Keratinocyte (primary cell): Measurements from ENCODE around the gene ACP6. TPM values are rescaled to one million over a fixed set of nuclear protein-coding genes. Genes with fewer than 3 reads are reported as not detected.

Experiments
- DNase-seq: peaks from one replicate; pipeline ENCODE4 v3.0.0-alpha.2; 2011; ENCODE audit warnings: low read depth, missing footprints, low spot score
- FAIRE-seq: peaks from 2 replicates; lab custom pipeline; 2011; peaks lifted over from hg19 to GRCh38; lab: Jason Lieb, UNC
- H2AFZ ChIP-seq: 2 replicates; pipeline ENCODE4 v1.6.0; 2012; ENCODE audit warnings: low read length, control low read depth, inconsistent platforms; ENCODE audit not compliant: control insufficient read depth
- H3K27ac ChIP-seq: 2 replicates; pipeline ENCODE4 v1.5.1; 2011; ENCODE audit warnings: low read length; ENCODE audit not compliant: control insufficient read depth, insufficient read depth
- H3K27me3 ChIP-seq: 3 replicates; pipeline ENCODE4 v1.6.0; 2011; ENCODE audit warnings: low read length; ENCODE audit not compliant: control insufficient read depth, insufficient read depth; ENCODE audit errors: extremely low read depth
- H3K36me3 ChIP-seq, 2 experiments: 2 replicates in 1 of 2; 3 replicates in 1 of 2; pipeline ENCODE4 v1.5.1; 2011; ENCODE audit warnings: low read length in 2 of 2, mild to moderate bottlenecking in 1 of 2; ENCODE audit not compliant: control insufficient read depth in 2 of 2, insufficient read depth in 2 of 2; ENCODE audit errors: extremely low read depth in 1 of 2
- H3K4me1 ChIP-seq: 3 replicates; pipeline ENCODE4 v1.5.1; 2011; ENCODE audit warnings: low read length; ENCODE audit not compliant: control insufficient read depth, insufficient read depth; ENCODE audit errors: extremely low read depth
- H3K4me2 ChIP-seq: 3 replicates; pipeline ENCODE4 v1.6.0; 2011; ENCODE audit warnings: low read depth, low read length; ENCODE audit not compliant: control insufficient read depth, insufficient read depth; ENCODE audit errors: extremely low read depth
- H3K4me3 ChIP-seq, 3 experiments: fragments of 200-600 bp in 1 of 3; sonication (generic) in 1 of 3; 2 replicates in 2 of 3; 3 replicates in 1 of 3; pipeline ENCODE4 v1.5.1; 2011 to 2016; ENCODE audit warnings: low read length in 3 of 3, mild to moderate bottlenecking in 3 of 3, control low read depth in 2 of 3, inconsistent platforms in 1 of 3, low read depth in 1 of 3, mixed read lengths in 1 of 3, mixed run types in 1 of 3, moderate library complexity in 1 of 3; ENCODE audit not compliant: control insufficient read depth in 2 of 3, insufficient read depth in 2 of 3; ENCODE audit errors: extremely low read depth in 1 of 3
- H3K79me2 ChIP-seq: 2 replicates; pipeline ENCODE4 v1.6.0; 2012; ENCODE audit warnings: low read length; ENCODE audit not compliant: control insufficient read depth, insufficient read depth
- H3K9ac ChIP-seq: 3 replicates; pipeline ENCODE4 v1.6.0; 2011; ENCODE audit warnings: low read length; ENCODE audit not compliant: control insufficient read depth, insufficient read depth; ENCODE audit errors: extremely low read depth
- H3K9me1 ChIP-seq: 3 replicates; pipeline ENCODE4 v1.6.0; 2011; ENCODE audit warnings: low read length; ENCODE audit not compliant: control insufficient read depth, insufficient read depth; ENCODE audit errors: extremely low read depth
- H3K9me3 ChIP-seq: 2 replicates; pipeline ENCODE4 v1.5.1; 2012; ENCODE audit warnings: low read depth, low read length; ENCODE audit not compliant: control insufficient read depth
- H4K20me1 ChIP-seq: 3 replicates; pipeline ENCODE4 v1.6.0; 2011; ENCODE audit warnings: low read length; ENCODE audit not compliant: control insufficient read depth, insufficient read depth; ENCODE audit errors: extremely low read depth
- CTCF ChIP-seq, 3 experiments: IDR thresholded peaks in 1 of 3; conservative IDR thresholded peaks in 1 of 3; optimal IDR thresholded peaks in 1 of 3; 2 replicates in 2 of 3; 3 replicates in 1 of 3; pipeline versions ENCODE3 to v1.5.1; 2011; ENCODE audit warnings: low read length in 3 of 3, mild to moderate bottlenecking in 3 of 3, moderate library complexity in 2 of 3, control low read depth in 1 of 3, inconsistent platforms in 1 of 3; ENCODE audit not compliant: insufficient read depth in 2 of 3; ENCODE audit errors: extremely low read depth in 1 of 3
- EZH2 ChIP-seq: IDR thresholded peaks from one replicate; pipeline ENCODE4 v1.6.1; 2012; ENCODE audit warnings: inconsistent platforms, mild to moderate bottlenecking, low read length, moderate library complexity
- dilution Hi-C: fragments of 300-500 bp; cut with MboI; formaldehyde crosslinking; loops from one replicate; pipeline ENCODE4 v1.7.0; 2020; ENCODE audit warnings: low sequenced_read_pairs; ENCODE audit not compliant: extremely low pct_ligation_motif_present
- polyA plus RNA-seq, 5 experiments: library from polyadenylated mRNA; depleted of rRNA in 3 of 5; stranded (reverse) in 3 of 5; stranded (forward) in 1 of 5; unstranded in 1 of 5; fragments of >200 nt; gene quantifications; 1 replicate in 1 of 5; 2 replicates in 3 of 5; 3 replicates in 1 of 5; pipeline versions ENCODE4 v1.2.1 to v1.2.3, GENCODE V29; 2011 to 2012; ENCODE audit warnings: missing spikeins in 2 of 5, low read depth in 1 of 5, low replicate concordance in 1 of 5

Gene ACP6
- polyA plus RNA-seq, 1 donor (not counting 4 experiments of a cell fraction or from before 2014, with no cell fraction given), result 7.4 TPM

GRCh38 chr1:147641695-147642592, 28.4 kb downstream of the ACP6 start:
- Histone ChIP-seq H3K27me3 (no peaks in the 10 kb centered on the region), H3K9ac (no peak overlapping the region), H3K4me1 (no peaks in the 10 kb centered on the region), H3K79me2 (no peaks in the 10 kb centered on the region), H3K9me1 (no peaks in the 10 kb centered on the region), H3K4me2 (no peak overlapping the region), H3K9me3 (no peaks in the 10 kb centered on the region), H4K20me1 (no peaks in the 10 kb centered on the region), H3K27ac (no peak overlapping the region), H3K36me3 (peaks cover 0 to 10% of the 10 kb centered on the region in 2 experiments), H3K4me3 (no peak overlapping the region), H2AFZ (no peak overlapping the region)
- peak; percentile 69 to 82 (median 77) for TF ChIP-seq CTCF (optimal IDR thresholded peaks at IDR 0.05 in 1 of 3, IDR thresholded peaks at IDR 0.05 in 1 of 3, conservative IDR thresholded peaks at IDR 0.05 in 1 of 3; ENCODE audit: extremely low read depth in 1 of 3, insufficient read depth in 2 of 3, low read length in 3 of 3)
- no peak for TF ChIP-seq EZH2
- dilution Hi-C loops, result no loop called here
- peak; percentile 5 for FAIRE-seq
- DNase-seq, result peak; percentile 7

DNA sequence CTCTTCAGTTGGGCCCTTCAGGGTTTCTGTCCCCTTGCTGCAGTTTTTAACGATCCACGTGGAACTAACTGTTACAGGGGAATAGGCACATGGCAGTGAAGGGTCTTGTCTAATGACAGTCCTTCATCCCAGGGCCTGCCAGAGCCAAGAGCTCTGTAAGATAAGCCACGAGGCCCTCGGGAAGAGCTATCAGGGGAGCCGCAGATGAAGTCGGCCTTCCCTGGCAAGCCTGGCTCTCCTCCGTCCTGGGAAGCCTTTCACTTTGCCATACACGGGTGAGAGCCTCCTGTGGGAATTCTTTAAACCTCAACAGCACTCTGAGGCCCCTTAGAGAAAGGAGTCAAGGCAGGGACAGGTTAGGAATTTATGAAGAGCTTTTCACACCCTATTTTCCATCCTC, 29.0 kb downstream of the ACP6 start:
- Histone ChIP-seq H3K9me1 (no peaks in the 10 kb centered on the region), H3K27ac (no peak overlapping the region), H3K9ac (no peak overlapping the region), H3K4me1 (no peaks in the 10 kb centered on the region), H3K27me3 (no peaks in the 10 kb centered on the region), H3K79me2 (no peaks in the 10 kb centered on the region), H3K36me3 (peaks cover 0 to 9% of the 10 kb centered on the region in 2 experiments), H3K4me3 (no peak overlapping the region), H3K9me3 (no peaks in the 10 kb centered on the region), H4K20me1 (no peaks in the 10 kb centered on the region), H2AFZ (no peak overlapping the region), H3K4me2 (peak overlapping the region; percentile 11)
- dilution Hi-C loops, result no loop called here
- DNase-seq (no peak), FAIRE-seq (no peak)
- no peak for TF ChIP-seq EZH2
- TF ChIP-seq CTCF (optimal IDR thresholded peaks at IDR 0.05 in 1 of 3, IDR thresholded peaks at IDR 0.05 in 1 of 3, conservative IDR thresholded peaks at IDR 0.05 in 1 of 3; ENCODE audit: extremely low read depth in 1 of 3, insufficient read depth in 2 of 3, low read length in 3 of 3), result no peak
